ENCODE data around the gene HSPA8. TPM values are rescaled to one million over a fixed set of nuclear protein-coding genes. Genes with fewer than 3 reads are reported as not detected.

Gene HSPA8
- total and polyA plus RNA-seq, 2 donors (not counting 1 experiment from before 2014, with no cell fraction given) = 480 to 738 TPM

GRCh38 chr11:123040111-123040432 lies 21.9 kb downstream of the HSPA8 start:
- no peaks in the 10 kb centered on the region for H3K9me3 Mint-ChIP-seq (ENCODE audit: insufficient read depth)
- WGBS (ENCODE audit: insufficient coverage) = 80% methylated on average over 11 of the region's 11 CpGs
- H3K27ac Mint-ChIP-seq = no peak overlapping the region
- peaks cover 4% of the 10 kb centered on the region for H3K27me3 Mint-ChIP-seq
- TF ChIP-seq EZH2 (IDR thresholded peaks at IDR 0.05; ENCODE audit: borderline replicate concordance, insufficient read depth, low read depth, low read length, poor library complexity, severe bottlenecking) (no peak), CTCF (IDR thresholded peaks at IDR 0.05) (no peak)
- Histone ChIP-seq H3K27me3 (replicated peaks in 1 of 4; ENCODE audit: control extremely low read depth in 1 of 4, control insufficient read depth in 3 of 4, insufficient read depth in 4 of 4, low read length in 3 of 4) (no peaks in the 10 kb centered on the region), H3K4me3 (ENCODE audit: control extremely low read depth in 1 of 5, extremely low read depth in 1 of 5, insufficient read depth in 1 of 5, low read depth in 2 of 5, low read length in 4 of 5) (no peak overlapping the region), H3K4me2 (replicated peaks; ENCODE audit: low read depth, low read length, poor library complexity, severe bottlenecking) (no peak overlapping the region), H3K27ac (ENCODE audit: low read length in 2 of 2) (no peak overlapping the region), H3K9ac (ENCODE audit: low read length) (no peak overlapping the region), H2AFZ (ENCODE audit: insufficient read depth, low read depth, low read length, poor library complexity, severe bottlenecking) (no peak overlapping the region), H4K20me1 (ENCODE audit: control insufficient read depth, insufficient read depth, low read length, poor library complexity, severe bottlenecking) (no peaks in the 10 kb centered on the region), H3K4me1 (ENCODE audit: control insufficient read depth in 2 of 2, insufficient read depth in 2 of 2, low read length in 2 of 2) (no peaks in the 10 kb centered on the region), H3K36me3 (replicated peaks in 1 of 2; ENCODE audit: control extremely low read depth in 1 of 2, control insufficient read depth in 1 of 2, extremely low read depth in 1 of 2, insufficient read depth in 2 of 2, low read length in 1 of 2) (no peaks in the 10 kb centered on the region), H3K79me2 (ENCODE audit: control insufficient read depth, insufficient read depth, low read length) (no peaks in the 10 kb centered on the region), H3K9me3 (ENCODE audit: control extremely low read depth in 1 of 3, control insufficient read depth in 2 of 3, insufficient read depth in 1 of 3, low read length in 2 of 3) (no peaks in the 10 kb centered on the region)
- intact Hi-C loops (cut with micrococcal nuclease) = no loop called here
- H3K4me1 Mint-ChIP-seq = no peaks in the 10 kb centered on the region
- ChIA-PET CTCF (no interaction called here), POLR2A (no interaction called here)
- DNase-seq (no peak), ATAC-seq (ENCODE audit: low read depth) (no peak)
- no peak overlapping the region for H3K4me3 Mint-ChIP-seq

- ChIA-PET CTCF (interaction anchor here (1.3 to 3.7 kb wide), 2 partner anchors 13 to 18 kb away, joined by 3 to 16 read pairs; no protein-coding TSS in a partner anchor), POLR2A (no interaction called here)
- H3K27ac ChIP-seq (ENCODE audit: low read length in 2 of 2) = no peak overlapping the region
- Mint-ChIP-seq H3K27ac (no peak overlapping the region), H3K9me3 (ENCODE audit: insufficient read depth) (no peaks in the 10 kb centered on the region), H3K4me3 (no peak overlapping the region), H3K4me1 (no peaks in the 10 kb centered on the region), H3K27me3 (peaks cover 7% of the 10 kb centered on the region)
- intact Hi-C loops (cut with micrococcal nuclease) = no loop called here
- ATAC-seq (ENCODE audit: low read depth) (no peak), DNase-seq (no peak)
- H3K4me2 ChIP-seq (replicated peaks; ENCODE audit: low read depth, low read length, poor library complexity, severe bottlenecking) = no peak overlapping the region
- H3K4me1 ChIP-seq (ENCODE audit: control insufficient read depth in 2 of 2, insufficient read depth in 2 of 2, low read length in 2 of 2) = no peaks in the 10 kb centered on the region
- H3K36me3 ChIP-seq (replicated peaks in 1 of 2; ENCODE audit: control extremely low read depth in 1 of 2, control insufficient read depth in 1 of 2, extremely low read depth in 1 of 2, insufficient read depth in 2 of 2, low read length in 1 of 2) = no peaks in the 10 kb centered on the region
- WGBS (ENCODE audit: insufficient coverage) = 100% methylated on average over 4 of the region's 10 CpGs
- no peaks in the 10 kb centered on the region for H4K20me1 ChIP-seq (ENCODE audit: control insufficient read depth, insufficient read depth, low read length, poor library complexity, severe bottlenecking)
- no peaks in the 10 kb centered on the region for H3K79me2 ChIP-seq (ENCODE audit: control insufficient read depth, insufficient read depth, low read length)
- no peaks in the 10 kb centered on the region for H3K9me3 ChIP-seq (ENCODE audit: control extremely low read depth in 1 of 3, control insufficient read depth in 2 of 3, insufficient read depth in 1 of 3, low read length in 2 of 3)
- TF ChIP-seq CTCF (IDR thresholded peaks at IDR 0.05) = no peak
- no peak for TF ChIP-seq EZH2 (IDR thresholded peaks at IDR 0.05; ENCODE audit: borderline replicate concordance, insufficient read depth, low read depth, low read length, poor library complexity, severe bottlenecking)
- H3K4me3 ChIP-seq (ENCODE audit: control extremely low read depth in 1 of 5, extremely low read depth in 1 of 5, insufficient read depth in 1 of 5, low read depth in 2 of 5, low read length in 4 of 5) = no peak overlapping the region
- H3K9ac ChIP-seq (ENCODE audit: low read length) = no peak overlapping the region
- H3K27me3 ChIP-seq (replicated peaks in 1 of 4; ENCODE audit: control extremely low read depth in 1 of 4, control insufficient read depth in 3 of 4, insufficient read depth in 4 of 4, low read length in 3 of 4) = no peaks in the 10 kb centered on the region
- H2AFZ ChIP-seq (ENCODE audit: insufficient read depth, low read depth, low read length, poor library complexity, severe bottlenecking) = no peak overlapping the region
Measured at GRCh38 chr11:123035831-123036230, 26.1 kb downstream of the HSPA8 start.
